A549 (cell line): ENCODE results near the gene MSRB3. TPM values are rescaled to one million over a fixed set of nuclear protein-coding genes. Genes with fewer than 3 reads are reported as not detected.

Source experiments
- ATAC-seq, 2 experiments: fragments of 200-7000 bp in 1 of 2; fragments of >200 bp in 1 of 2; cut with Nextera tagmentation in 1 of 2; cut with Tn5 transposase in 1 of 2; 3 replicates each; pipeline versions ENCODE4 v1.8.0 to v1.9.1; 2018 to 2020; ENCODE audit warnings: mild to moderate bottlenecking in 1 of 2, moderate library complexity in 1 of 2
- CTCF ChIA-PET: fragments of 300-600 bp; sonication (Branson Sonifier 250); formaldehyde crosslinking; extraction: SDS; loops from one replicate; lab custom pipeline; 2021; ENCODE audit warnings: antibody characterized with exemption, inconsistent platforms; lab: Yijun Ruan, JAX
- POLR2A ChIA-PET: fragments of 350-600 bp; formaldehyde crosslinking; extraction: SDS; loops from one replicate; lab custom pipeline; 2021; ENCODE audit warnings: antibody characterized with exemption, inconsistent platforms; lab: Yijun Ruan, JAX
- DNase-seq, 2 experiments: peaks; one replicate each; pipeline versions ENCODE4 v3.0.0 to v3.0.0-alpha.2; 2011 to 2016; ENCODE audit warnings: low read depth in 1 of 2, low spot score in 1 of 2
- FAIRE-seq: peaks from 2 replicates; lab custom pipeline; 2011; peaks lifted over from hg19 to GRCh38; lab: Jason Lieb, UNC
- H3K27ac ChIP-seq, 2 experiments: fragments of >200 bp; sonication (Bioruptor Twin); formaldehyde crosslinking; 3 replicates each; pipeline ENCODE4 v1.5.1; 2016 to 2017
- H3K4me1 ChIP-seq: fragments of >200 bp; sonication (Bioruptor Twin); formaldehyde crosslinking; 3 replicates; pipeline ENCODE4 v1.6.1; 2016
- H3K4me2 ChIP-seq: fragments of >200 bp; sonication (Bioruptor Twin); formaldehyde crosslinking; 3 replicates; pipeline ENCODE4 v1.6.1; 2016
- H3K4me3 ChIP-seq: fragments of >200 bp; sonication (Bioruptor Twin); formaldehyde crosslinking; 3 replicates; pipeline ENCODE4 v1.5.1; 2016
- H3K9me3 ChIP-seq: fragments of >200 bp; sonication (Bioruptor Twin); formaldehyde crosslinking; 3 replicates; pipeline ENCODE4 v1.6.1; 2016
- CHD2 ChIP-seq: fragments of 150-350 bp; IDR thresholded peaks from 2 replicates; pipeline ENCODE4 v1.6.1; 2014; ENCODE audit warnings: low read length; ENCODE audit not compliant: partially characterized antibody
- CHD4 ChIP-seq: fragments of 200-600 bp; sonication (generic); IDR thresholded peaks from 2 replicates; pipeline ENCODE4 v1.6.1; 2016; ENCODE audit warnings: antibody characterized with exemption, mild to moderate bottlenecking, borderline replicate concordance
- EHF ChIP-seq: fragments of 250-450 bp; sonication (Bioruptor Pico); IDR thresholded peaks from 2 replicates; pipeline ENCODE4 v1.5.0; 2020; ENCODE audit warnings: mild to moderate bottlenecking
- HEYL ChIP-seq: fragments of 250-450 bp; sonication (Bioruptor Pico); IDR thresholded peaks from 2 replicates; pipeline ENCODE4 v1.8.0; 2021; ENCODE audit warnings: mild to moderate bottlenecking, moderate library complexity
- HOXA7 ChIP-seq: fragments of 250-450 bp; sonication (Bioruptor Pico); IDR thresholded peaks from 2 replicates; pipeline ENCODE4 v1.5.0; 2020; ENCODE audit warnings: mild to moderate bottlenecking, moderate library complexity
- HOXB5 ChIP-seq: fragments of 250-450 bp; sonication (Bioruptor Pico); IDR thresholded peaks from 2 replicates; pipeline ENCODE4 v1.5.0; 2020; ENCODE audit warnings: mild to moderate bottlenecking, moderate library complexity
- JUN ChIP-seq, 2 experiments: fragments of >200 bp; sonication (Bioruptor Twin); formaldehyde crosslinking; IDR thresholded peaks; 2 replicates in 1 of 2; 3 replicates in 1 of 2; pipeline ENCODE4 v1.6.1; 2016 to 2017
- KDM1A ChIP-seq: fragments of 200-600 bp; sonication (generic); IDR thresholded peaks from 2 replicates; pipeline ENCODE4 v1.6.1; 2016; ENCODE audit warnings: low read depth, mild to moderate bottlenecking
- KDM5A ChIP-seq: fragments of 200-600 bp; sonication (generic); IDR thresholded peaks from 2 replicates; pipeline ENCODE4 v1.6.1; 2016; ENCODE audit warnings: antibody characterized with exemption, mild to moderate bottlenecking
- MAFK ChIP-seq: fragments of 450-650 bp; IDR thresholded peaks from 2 replicates; pipeline ENCODE4 v1.6.1; 2014; ENCODE audit not compliant: partially characterized antibody
- MAZ ChIP-seq: fragments of 150-350 bp; IDR thresholded peaks from 2 replicates; pipeline ENCODE4 v1.6.1; 2014; ENCODE audit warnings: antibody characterized with exemption, low read depth, low read length, borderline replicate concordance
- NPAS2 ChIP-seq: fragments of 250-450 bp; sonication (Bioruptor Pico); IDR thresholded peaks from 2 replicates; pipeline ENCODE4 v1.8.0; 2022; ENCODE audit warnings: mild to moderate bottlenecking, moderate library complexity, borderline replicate concordance
- NR3C1 ChIP-seq: fragments of >200 bp; sonication (Bioruptor Twin); formaldehyde crosslinking; IDR thresholded peaks from 3 replicates; pipeline ENCODE4 v1.6.1; 2017
- POLR2AphosphoS2 ChIP-seq: conservative IDR thresholded peaks from 2 replicates; pipeline ENCODE4 v1.6.1; 2012; ENCODE audit warnings: low read length, improper control_type of control experiment, inconsistent platforms
- RAD21 ChIP-seq, 2 experiments: fragments of >200 bp in 1 of 2; sonication (Bioruptor Twin) in 1 of 2; formaldehyde crosslinking in 1 of 2; IDR thresholded peaks in 1 of 2; conservative IDR thresholded peaks in 1 of 2; 2 replicates in 1 of 2; 3 replicates in 1 of 2; pipeline ENCODE4 v1.6.1; 2012 to 2018; ENCODE audit warnings: inconsistent platforms in 1 of 2
- RCOR1 ChIP-seq: fragments of 150-350 bp; IDR thresholded peaks from 2 replicates; pipeline ENCODE4 v1.6.1; 2014; ENCODE audit warnings: antibody characterized with exemption, low read length, low read depth
- RFX5 ChIP-seq: fragments of 450-650 bp; IDR thresholded peaks from 2 replicates; pipeline ENCODE4 v1.7.1; 2014; ENCODE audit warnings: antibody characterized with exemption, mild to moderate bottlenecking, moderate library complexity
- RNF2 ChIP-seq: fragments of 200-600 bp; sonication (generic); IDR thresholded peaks from 2 replicates; pipeline ENCODE4 v1.6.1; 2016; ENCODE audit warnings: low read depth, mild to moderate bottlenecking, antibody characterized with exemption, moderate library complexity, borderline replicate concordance
- USF2 ChIP-seq: fragments of 450-650 bp; IDR thresholded peaks from 2 replicates; pipeline ENCODE4 v1.6.1; 2014; ENCODE audit warnings: antibody characterized with exemption
- ZSCAN20 ChIP-seq: fragments of 250-450 bp; sonication (Bioruptor Pico); IDR thresholded peaks from 2 replicates; pipeline ENCODE4 v1.8.0; 2022; ENCODE audit warnings: mild to moderate bottlenecking, moderate library complexity
- WGBS: methylation state at CpG from one replicate; pipeline ENCODE4 v1.1.6; 2017; ENCODE audit errors: missing lambda C conversion rate; 5-methylcytosine and 5-hydroxymethylcytosine counted together
- polyA plus RNA-seq, 4 experiments: library from polyadenylated mRNA; depleted of rRNA in 3 of 4; stranded (reverse); fragments of >200 nt; fragmentation: RNase III in 1 of 4; extraction: RNeasy Plus Mini Kit Qiagen cat#74134 plus additional on column Dnase treatment in 1 of 4; gene quantifications; 2 replicates in 3 of 4; 3 replicates in 1 of 4; pipeline ENCODE4 v1.2.3, GENCODE V29; 2011 to 2017
- TF ChIP-seq, protein P1 (sequence below): fragments of 250-450 bp; sonication (Bioruptor Pico); IDR thresholded peaks from 2 replicates; pipeline ENCODE4 v1.5.0; 2020; ENCODE audit warnings: low read depth, mild to moderate bottlenecking, moderate library complexity
- TF ChIP-seq, protein P2 (sequence below): fragments of 200-600 bp; sonication (generic); IDR thresholded peaks from 2 replicates; pipeline ENCODE4 v1.6.1; 2016; ENCODE audit warnings: antibody characterized with exemption, mild to moderate bottlenecking, moderate library complexity

The MSRB3 gene
- polyA plus RNA-seq, 2 of the 4 experiments (the other 2 are of a cell fraction) = 25.2 to 46.1 TPM

DNA sequence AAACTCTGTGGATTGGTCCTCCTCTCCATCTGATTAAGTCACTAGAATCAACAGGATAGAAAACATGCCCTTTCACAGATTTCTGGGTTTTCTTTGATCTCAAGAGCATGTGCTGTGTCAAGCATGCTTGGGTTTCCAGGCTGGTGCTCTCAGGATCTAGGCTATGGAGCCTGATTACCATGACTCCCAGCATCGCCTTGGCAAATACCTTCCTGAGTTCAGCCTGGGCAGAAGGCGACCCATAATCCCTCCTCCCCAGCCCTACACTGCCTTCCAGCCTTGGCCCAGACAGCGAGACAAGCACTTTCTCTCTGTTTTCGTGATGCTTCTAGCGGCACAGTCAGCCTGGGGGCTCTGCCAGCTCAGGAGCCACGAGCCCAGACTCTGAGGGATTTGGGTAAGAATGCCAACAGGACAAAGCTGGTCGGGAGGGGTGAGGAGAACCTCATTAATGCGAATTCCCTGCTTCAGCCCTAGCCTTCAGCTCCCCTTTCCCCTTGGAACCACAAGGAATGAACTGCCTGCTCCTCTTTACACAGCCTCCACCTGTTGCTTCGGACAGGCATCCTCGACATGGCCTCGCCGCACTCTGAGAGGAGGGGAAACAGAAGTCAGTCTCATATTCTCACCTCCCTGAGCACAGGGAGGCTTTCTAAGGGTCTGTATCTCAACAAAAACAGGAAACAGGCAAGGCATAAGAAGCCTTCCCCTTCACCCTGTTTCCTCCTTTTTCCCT, 227.1 kb downstream of the MSRB3 start:
- CTCF ChIA-PET = no interaction called here
- no peak overlapping the region for H3K27ac ChIP-seq
- H3K9me3 ChIP-seq = no peaks in the 10 kb centered on the region
- no peak for FAIRE-seq
- ATAC-seq = no peak
- 60% methylated on average over 12 of the region's 12 CpGs for WGBS
- H3K4me1 ChIP-seq = no peaks in the 10 kb centered on the region
- no peak for DNase-seq
- H3K4me3 ChIP-seq = no peak overlapping the region
- no peak for TF ChIP-seq HOXA7 (CRISPR knock-in tag)
- TF ChIP-seq, all 56 proteins: peak for 0
- POLR2A ChIA-PET = no interaction called here
- H3K4me2 ChIP-seq = no peak overlapping the region

DNA sequence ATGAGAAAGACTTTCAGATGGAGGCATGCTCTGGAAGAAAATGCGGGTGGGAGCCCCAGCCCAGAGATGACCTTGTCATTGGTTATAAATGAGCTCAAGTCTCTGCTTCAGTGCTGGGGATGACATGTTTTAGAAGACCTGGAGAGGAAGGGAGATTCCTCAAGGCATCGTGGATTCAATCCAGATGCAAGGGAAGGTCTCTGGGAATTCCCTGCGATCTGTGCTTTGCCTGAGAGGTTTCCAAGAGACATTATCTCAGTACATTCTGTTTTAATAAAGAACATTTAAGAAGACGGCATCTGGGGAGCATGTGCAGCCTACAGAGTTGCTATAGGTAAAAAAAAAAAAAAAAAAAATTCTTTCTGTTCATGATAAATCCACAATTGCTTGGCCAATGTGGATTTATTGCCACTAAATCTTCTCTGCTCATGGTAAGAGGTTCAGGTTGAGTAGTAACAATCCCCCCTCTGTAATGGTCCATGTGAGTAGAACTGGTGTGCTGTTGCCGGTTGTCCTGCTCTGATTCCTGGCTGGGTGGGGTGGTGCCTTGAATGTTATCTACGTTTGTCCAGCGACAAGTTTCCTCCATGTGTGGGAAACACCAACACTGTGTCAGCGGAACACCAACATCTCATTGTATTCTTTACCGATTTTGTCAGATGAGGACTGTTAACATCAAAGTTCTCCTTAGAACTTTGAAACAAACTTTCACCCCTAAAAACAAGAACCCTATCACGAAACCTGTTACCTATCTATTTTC, 230.0 kb downstream of the MSRB3 start:
- 58% methylated on average over 10 of the region's 10 CpGs for WGBS
- TF ChIP-seq HOXA7 (CRISPR knock-in tag) = no peak
- no peak for TF ChIP-seq USF2
- TF ChIP-seq, protein P1, sequence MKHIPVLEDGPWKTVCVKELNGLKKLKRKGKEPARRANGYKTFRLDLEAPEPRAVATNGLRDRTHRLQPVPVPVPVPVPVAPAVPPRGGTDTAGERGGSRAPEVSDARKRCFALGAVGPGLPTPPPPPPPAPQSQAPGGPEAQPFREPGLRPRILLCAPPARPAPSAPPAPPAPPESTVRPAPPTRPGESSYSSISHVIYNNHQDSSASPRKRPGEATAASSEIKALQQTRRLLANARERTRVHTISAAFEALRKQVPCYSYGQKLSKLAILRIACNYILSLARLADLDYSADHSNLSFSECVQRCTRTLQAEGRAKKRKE (CRISPR knock-in tag) = no peak
- TF ChIP-seq JUN (IDR thresholded peaks at IDR 0.05) = no peak
- TF ChIP-seq EHF = no peak
- TF ChIP-seq HOXB5 (CRISPR knock-in tag) = no peak
- TF ChIP-seq, protein P2, sequence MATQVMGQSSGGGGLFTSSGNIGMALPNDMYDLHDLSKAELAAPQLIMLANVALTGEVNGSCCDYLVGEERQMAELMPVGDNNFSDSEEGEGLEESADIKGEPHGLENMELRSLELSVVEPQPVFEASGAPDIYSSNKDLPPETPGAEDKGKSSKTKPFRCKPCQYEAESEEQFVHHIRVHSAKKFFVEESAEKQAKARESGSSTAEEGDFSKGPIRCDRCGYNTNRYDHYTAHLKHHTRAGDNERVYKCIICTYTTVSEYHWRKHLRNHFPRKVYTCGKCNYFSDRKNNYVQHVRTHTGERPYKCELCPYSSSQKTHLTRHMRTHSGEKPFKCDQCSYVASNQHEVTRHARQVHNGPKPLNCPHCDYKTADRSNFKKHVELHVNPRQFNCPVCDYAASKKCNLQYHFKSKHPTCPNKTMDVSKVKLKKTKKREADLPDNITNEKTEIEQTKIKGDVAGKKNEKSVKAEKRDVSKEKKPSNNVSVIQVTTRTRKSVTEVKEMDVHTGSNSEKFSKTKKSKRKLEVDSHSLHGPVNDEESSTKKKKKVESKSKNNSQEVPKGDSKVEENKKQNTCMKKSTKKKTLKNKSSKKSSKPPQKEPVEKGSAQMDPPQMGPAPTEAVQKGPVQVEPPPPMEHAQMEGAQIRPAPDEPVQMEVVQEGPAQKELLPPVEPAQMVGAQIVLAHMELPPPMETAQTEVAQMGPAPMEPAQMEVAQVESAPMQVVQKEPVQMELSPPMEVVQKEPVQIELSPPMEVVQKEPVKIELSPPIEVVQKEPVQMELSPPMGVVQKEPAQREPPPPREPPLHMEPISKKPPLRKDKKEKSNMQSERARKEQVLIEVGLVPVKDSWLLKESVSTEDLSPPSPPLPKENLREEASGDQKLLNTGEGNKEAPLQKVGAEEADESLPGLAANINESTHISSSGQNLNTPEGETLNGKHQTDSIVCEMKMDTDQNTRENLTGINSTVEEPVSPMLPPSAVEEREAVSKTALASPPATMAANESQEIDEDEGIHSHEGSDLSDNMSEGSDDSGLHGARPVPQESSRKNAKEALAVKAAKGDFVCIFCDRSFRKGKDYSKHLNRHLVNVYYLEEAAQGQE = no peak
- TF ChIP-seq ZSCAN20 (CRISPR knock-in tag) = no peak
- no peak for TF ChIP-seq CHD4
- TF ChIP-seq, all 56 proteins: peak for 0
- CTCF ChIA-PET = no interaction called here
- no peak overlapping the region for H3K4me2 ChIP-seq
- DNase-seq (no peak), FAIRE-seq (no peak), ATAC-seq (no peak)
- H3K4me1 ChIP-seq = no peaks in the 10 kb centered on the region
- H3K4me3 ChIP-seq = no peak overlapping the region
- POLR2A ChIA-PET = interaction anchor here (0.7 kb wide), 1 partner anchor 64 kb away, joined by 7 read pairs; no protein-coding TSS in a partner anchor
- H3K27ac ChIP-seq = no peak overlapping the region
- no peaks in the 10 kb centered on the region for H3K9me3 ChIP-seq

DNA sequence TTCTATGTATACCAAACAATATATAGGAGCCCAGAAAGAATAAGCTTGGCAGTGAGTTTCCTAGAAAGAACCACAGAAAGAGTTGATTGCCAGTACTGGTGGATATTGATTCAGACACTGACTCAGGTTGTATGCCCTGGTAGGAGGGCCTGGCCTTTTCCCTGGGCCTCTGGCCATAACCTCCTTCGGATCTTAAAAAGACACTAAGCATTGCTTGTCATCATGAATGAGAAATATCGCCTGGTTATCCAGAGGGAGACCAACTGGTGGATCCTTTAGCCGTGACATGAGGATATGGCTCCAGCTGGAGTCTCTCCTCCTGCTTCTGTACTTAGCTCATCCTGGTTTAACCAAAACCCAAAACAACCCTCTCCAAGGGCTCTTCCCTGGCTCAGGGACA, 231.5 kb downstream of the MSRB3 start:
- no peak for ATAC-seq
- CTCF ChIA-PET = no interaction called here
- TF ChIP-seq RNF2 = no peak
- no peak for TF ChIP-seq HOXB5 (CRISPR knock-in tag)
- TF ChIP-seq NR3C1 = no peak
- no peak for TF ChIP-seq MAZ
- TF ChIP-seq, protein P2 = no peak
- TF ChIP-seq RAD21 (conservative IDR thresholded peaks at IDR 0.05 in 1 of 2, IDR thresholded peaks at IDR 0.05 in 1 of 2) = no peak
- TF ChIP-seq MAFK = no peak
- TF ChIP-seq JUN (IDR thresholded peaks at IDR 0.05) = no peak
- TF ChIP-seq CHD2 = no peak
- TF ChIP-seq POLR2AphosphoS2 = no peak
- no peak for TF ChIP-seq RCOR1
- no peak for TF ChIP-seq NPAS2 (CRISPR knock-in tag)
- TF ChIP-seq RFX5 = no peak
- no peak for TF ChIP-seq HEYL
- TF ChIP-seq KDM1A = no peak
- no peak for TF ChIP-seq KDM5A

More for the DNA sequence above, 231.5 kb downstream of the MSRB3 start:
- no peak for FAIRE-seq
- no peaks in the 10 kb centered on the region for H3K9me3 ChIP-seq
- POLR2A ChIA-PET = no interaction called here
- H3K4me2 ChIP-seq = no peak overlapping the region
- no peak overlapping the region for H3K27ac ChIP-seq
- DNase-seq = no peak
- WGBS = 80% methylated on average over 3 of the region's 3 CpGs
- no peak overlapping the region for H3K4me3 ChIP-seq
- H3K4me1 ChIP-seq = no peaks in the 10 kb centered on the region
